ENCODE measurements around the gene RNF187. TPM values are rescaled to one million over a fixed set of nuclear protein-coding genes. Genes with fewer than 3 reads are reported as not detected.

RNF187 gene
- total RNA-seq, 1 experiment from 2014 or later = 143 TPM

DNA sequence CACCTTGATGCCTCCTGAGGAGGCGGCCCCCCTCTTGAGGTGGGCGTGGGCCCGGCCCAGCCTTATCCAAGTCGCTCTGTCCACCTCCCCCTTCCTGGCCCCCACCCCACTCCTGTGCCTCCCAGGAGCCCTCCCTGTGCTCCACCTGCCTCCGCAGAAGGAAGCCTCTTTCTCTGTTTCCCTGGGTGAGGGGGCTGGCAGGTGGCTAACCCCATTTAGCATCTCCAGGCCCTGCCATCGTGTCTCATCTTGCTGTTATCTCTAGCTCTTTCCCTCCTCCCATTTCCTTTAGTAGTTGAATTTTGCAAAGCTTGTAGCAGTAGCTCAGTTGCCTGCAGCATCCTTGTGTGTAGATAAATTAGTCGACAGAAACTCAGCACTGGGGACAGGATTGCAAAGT is 7.2 kb downstream of the RNF187 start:
- CTCF ChIA-PET = no interaction called here
- H3K36me3 ChIP-seq (ENCODE audit: control insufficient read depth, insufficient read depth, low read length) = peaks cover 2% of the 10 kb centered on the region
- no peak for TF ChIP-seq TCF7L2 (IDR thresholded peaks at IDR 0.05; ENCODE audit: low read depth, low read length)
- TF ChIP-seq, protein P1, sequence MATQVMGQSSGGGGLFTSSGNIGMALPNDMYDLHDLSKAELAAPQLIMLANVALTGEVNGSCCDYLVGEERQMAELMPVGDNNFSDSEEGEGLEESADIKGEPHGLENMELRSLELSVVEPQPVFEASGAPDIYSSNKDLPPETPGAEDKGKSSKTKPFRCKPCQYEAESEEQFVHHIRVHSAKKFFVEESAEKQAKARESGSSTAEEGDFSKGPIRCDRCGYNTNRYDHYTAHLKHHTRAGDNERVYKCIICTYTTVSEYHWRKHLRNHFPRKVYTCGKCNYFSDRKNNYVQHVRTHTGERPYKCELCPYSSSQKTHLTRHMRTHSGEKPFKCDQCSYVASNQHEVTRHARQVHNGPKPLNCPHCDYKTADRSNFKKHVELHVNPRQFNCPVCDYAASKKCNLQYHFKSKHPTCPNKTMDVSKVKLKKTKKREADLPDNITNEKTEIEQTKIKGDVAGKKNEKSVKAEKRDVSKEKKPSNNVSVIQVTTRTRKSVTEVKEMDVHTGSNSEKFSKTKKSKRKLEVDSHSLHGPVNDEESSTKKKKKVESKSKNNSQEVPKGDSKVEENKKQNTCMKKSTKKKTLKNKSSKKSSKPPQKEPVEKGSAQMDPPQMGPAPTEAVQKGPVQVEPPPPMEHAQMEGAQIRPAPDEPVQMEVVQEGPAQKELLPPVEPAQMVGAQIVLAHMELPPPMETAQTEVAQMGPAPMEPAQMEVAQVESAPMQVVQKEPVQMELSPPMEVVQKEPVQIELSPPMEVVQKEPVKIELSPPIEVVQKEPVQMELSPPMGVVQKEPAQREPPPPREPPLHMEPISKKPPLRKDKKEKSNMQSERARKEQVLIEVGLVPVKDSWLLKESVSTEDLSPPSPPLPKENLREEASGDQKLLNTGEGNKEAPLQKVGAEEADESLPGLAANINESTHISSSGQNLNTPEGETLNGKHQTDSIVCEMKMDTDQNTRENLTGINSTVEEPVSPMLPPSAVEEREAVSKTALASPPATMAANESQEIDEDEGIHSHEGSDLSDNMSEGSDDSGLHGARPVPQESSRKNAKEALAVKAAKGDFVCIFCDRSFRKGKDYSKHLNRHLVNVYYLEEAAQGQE (IDR thresholded peaks at IDR 0.05; ENCODE audit: insufficient read depth in 1 of 2, low read depth in 2 of 2, low read length in 1 of 2) = no peak
- no peak for TF ChIP-seq SIN3A (IDR thresholded peaks at IDR 0.05; ENCODE audit: borderline replicate concordance, insufficient read depth, low read depth, low read length)
- no peak for TF ChIP-seq POLR2AphosphoS5 (IDR thresholded peaks at IDR 0.05; ENCODE audit: low read depth, low read length)
- TF ChIP-seq, protein P2, sequence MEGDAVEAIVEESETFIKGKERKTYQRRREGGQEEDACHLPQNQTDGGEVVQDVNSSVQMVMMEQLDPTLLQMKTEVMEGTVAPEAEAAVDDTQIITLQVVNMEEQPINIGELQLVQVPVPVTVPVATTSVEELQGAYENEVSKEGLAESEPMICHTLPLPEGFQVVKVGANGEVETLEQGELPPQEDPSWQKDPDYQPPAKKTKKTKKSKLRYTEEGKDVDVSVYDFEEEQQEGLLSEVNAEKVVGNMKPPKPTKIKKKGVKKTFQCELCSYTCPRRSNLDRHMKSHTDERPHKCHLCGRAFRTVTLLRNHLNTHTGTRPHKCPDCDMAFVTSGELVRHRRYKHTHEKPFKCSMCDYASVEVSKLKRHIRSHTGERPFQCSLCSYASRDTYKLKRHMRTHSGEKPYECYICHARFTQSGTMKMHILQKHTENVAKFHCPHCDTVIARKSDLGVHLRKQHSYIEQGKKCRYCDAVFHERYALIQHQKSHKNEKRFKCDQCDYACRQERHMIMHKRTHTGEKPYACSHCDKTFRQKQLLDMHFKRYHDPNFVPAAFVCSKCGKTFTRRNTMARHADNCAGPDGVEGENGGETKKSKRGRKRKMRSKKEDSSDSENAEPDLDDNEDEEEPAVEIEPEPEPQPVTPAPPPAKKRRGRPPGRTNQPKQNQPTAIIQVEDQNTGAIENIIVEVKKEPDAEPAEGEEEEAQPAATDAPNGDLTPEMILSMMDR (IDR thresholded peaks at IDR 0.05) = no peak
- H3K27me3 ChIP-seq (ENCODE audit: control insufficient read depth, insufficient read depth, low read length) = no peaks in the 10 kb centered on the region
- ATAC-seq (no peak), DNase-seq (ENCODE audit: low read depth, low spot score) (no peak)
- TSS peak; percentile 54 for BruUV-seq (replicated peaks)
- no peak overlapping the region for H3K4me3 ChIP-seq (ENCODE audit: low read depth in 2 of 2, low read length in 2 of 2)
- intact Hi-C loops (cut with micrococcal nuclease; ENCODE audit: unreplicated experiment) (no loop called here), in situ Hi-C loops (cut with HindIII; ENCODE audit: low pct_unique_long_range_greater_than_20kb, low sequenced_read_pairs) (no loop called here)
- no peaks in the 10 kb centered on the region for H3K9me3 ChIP-seq (ENCODE audit: control insufficient read depth, insufficient read depth, low read depth, low read length)
- no peak overlapping the region for H3K27ac ChIP-seq (ENCODE audit: low read length)
- POLR2A ChIA-PET = interaction anchor here (0.5 kb wide), 1 partner anchor 285 kb away, joined by 3 read pairs; no protein-coding TSS in a partner anchor
- no peaks in the 10 kb centered on the region for H3K4me1 ChIP-seq (ENCODE audit: control insufficient read depth, insufficient read depth, low read length)

DNA sequence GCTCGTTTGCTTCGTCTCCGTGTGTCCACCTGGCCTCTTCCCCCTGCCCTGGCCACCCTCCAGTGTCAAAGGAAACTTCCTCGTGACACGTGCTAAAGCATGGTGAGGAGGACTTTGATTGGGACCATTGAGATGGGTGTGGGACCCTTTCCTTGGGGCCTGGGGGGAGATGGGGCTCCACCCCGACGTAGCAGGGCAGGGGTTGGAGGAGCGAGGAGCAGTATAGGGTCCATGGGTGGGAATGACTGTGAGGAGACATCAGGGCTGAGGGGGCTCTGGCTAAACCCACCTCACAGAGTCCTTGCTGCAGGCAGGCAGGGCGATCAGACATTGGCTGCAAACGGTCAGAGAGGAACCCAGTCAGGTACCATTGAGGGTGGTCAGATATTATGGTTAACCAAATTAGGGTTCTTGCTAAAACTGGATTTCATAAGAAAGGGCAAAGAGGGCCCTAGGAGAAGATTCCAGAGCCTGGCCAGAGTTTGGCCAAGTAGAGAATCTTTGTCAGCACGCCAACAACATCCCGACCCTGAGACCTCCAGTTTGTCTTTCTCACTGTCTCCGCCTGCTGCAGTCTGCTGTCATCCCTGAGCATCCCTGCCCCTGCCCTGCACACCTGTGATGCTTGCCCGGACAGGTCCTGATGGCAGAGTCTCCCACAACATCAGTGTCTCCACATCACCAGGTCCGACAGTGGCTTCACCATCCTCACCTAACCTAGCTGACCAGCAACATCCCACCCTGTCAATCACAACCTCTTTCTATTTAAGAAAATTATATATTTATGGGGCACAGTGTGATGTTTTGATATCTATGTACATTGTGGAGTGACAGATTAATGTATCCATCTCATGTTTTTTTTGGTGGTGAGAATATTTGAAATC is 8.0 kb downstream of the RNF187 start:
- TF ChIP-seq, protein P2 (IDR thresholded peaks at IDR 0.05) = no peak
- TF ChIP-seq, protein P1 (IDR thresholded peaks at IDR 0.05; ENCODE audit: insufficient read depth in 1 of 2, low read depth in 2 of 2, low read length in 1 of 2) = no peak
- TF ChIP-seq TCF7L2 (IDR thresholded peaks at IDR 0.05; ENCODE audit: low read depth, low read length) = no peak
- intact Hi-C loops (cut with micrococcal nuclease; ENCODE audit: unreplicated experiment) = no loop called here
- in situ Hi-C loops (cut with HindIII; ENCODE audit: low pct_unique_long_range_greater_than_20kb, low sequenced_read_pairs) = no loop called here

More for the DNA sequence above, 8.0 kb downstream of the RNF187 start:
- Histone ChIP-seq H3K9me3 (ENCODE audit: control insufficient read depth, insufficient read depth, low read depth, low read length) (no peaks in the 10 kb centered on the region), H3K27ac (ENCODE audit: low read length) (no peak overlapping the region), H3K27me3 (ENCODE audit: control insufficient read depth, insufficient read depth, low read length) (no peaks in the 10 kb centered on the region), H3K4me3 (ENCODE audit: low read depth in 2 of 2, low read length in 2 of 2) (no peak overlapping the region), H3K4me1 (ENCODE audit: control insufficient read depth, insufficient read depth, low read length) (no peaks in the 10 kb centered on the region), H3K36me3 (ENCODE audit: control insufficient read depth, insufficient read depth, low read length) (no peaks in the 10 kb centered on the region; the same call in none of the 2 replicates)
- DNase-seq (ENCODE audit: low read depth, low spot score) = no peak
- no TSS peak for BruUV-seq (replicated peaks)
- ATAC-seq = no peak
- ChIA-PET POLR2A (no interaction called here), CTCF (no interaction called here)

Measured in Panc1 (cell line).